Measurements from ENCODE around the gene GRM4.

DNA sequence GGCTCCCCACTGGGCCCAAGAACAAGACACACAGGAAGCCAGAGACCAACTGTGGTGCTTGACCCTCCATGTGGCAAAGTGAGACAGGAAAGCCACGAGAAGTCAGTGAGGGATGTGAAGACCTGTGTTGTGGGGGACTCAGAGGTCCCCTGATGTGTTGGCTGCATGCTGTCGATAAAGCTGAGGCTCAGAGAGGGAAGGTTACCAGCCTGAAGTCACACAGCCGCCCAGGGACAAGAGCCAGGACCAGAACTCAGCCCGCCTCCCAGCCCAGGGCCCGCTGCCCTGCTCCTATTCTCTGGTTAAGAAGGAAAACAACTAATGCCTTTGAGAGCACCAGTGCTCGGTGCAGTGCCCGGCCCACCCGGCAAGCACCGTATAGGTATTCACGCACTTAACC, 63.5 kb downstream of the GRM4 start:
- TF ChIP-seq RAD21 (IDR thresholded peaks at IDR 0.05) (no peak), FOXA2 (IDR thresholded peaks at IDR 0.05) (no peak), EGR1 (IDR thresholded peaks at IDR 0.05; ENCODE audit: low read depth in 2 of 2) (no peak), TAF1 (conservative IDR thresholded peaks at IDR 0.05) (no peak), YY1 (IDR thresholded peaks at IDR 0.05) (no peak), JUND (IDR thresholded peaks at IDR 0.05) (no peak), HNF4A (conservative IDR thresholded peaks at IDR 0.05) (no peak)
- TF ChIP-seq, protein P1, sequence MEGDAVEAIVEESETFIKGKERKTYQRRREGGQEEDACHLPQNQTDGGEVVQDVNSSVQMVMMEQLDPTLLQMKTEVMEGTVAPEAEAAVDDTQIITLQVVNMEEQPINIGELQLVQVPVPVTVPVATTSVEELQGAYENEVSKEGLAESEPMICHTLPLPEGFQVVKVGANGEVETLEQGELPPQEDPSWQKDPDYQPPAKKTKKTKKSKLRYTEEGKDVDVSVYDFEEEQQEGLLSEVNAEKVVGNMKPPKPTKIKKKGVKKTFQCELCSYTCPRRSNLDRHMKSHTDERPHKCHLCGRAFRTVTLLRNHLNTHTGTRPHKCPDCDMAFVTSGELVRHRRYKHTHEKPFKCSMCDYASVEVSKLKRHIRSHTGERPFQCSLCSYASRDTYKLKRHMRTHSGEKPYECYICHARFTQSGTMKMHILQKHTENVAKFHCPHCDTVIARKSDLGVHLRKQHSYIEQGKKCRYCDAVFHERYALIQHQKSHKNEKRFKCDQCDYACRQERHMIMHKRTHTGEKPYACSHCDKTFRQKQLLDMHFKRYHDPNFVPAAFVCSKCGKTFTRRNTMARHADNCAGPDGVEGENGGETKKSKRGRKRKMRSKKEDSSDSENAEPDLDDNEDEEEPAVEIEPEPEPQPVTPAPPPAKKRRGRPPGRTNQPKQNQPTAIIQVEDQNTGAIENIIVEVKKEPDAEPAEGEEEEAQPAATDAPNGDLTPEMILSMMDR (IDR thresholded peaks at IDR 0.05; ENCODE audit: low read depth, low read length, missing input control): no peak
- TF ChIP-seq, protein P2, sequence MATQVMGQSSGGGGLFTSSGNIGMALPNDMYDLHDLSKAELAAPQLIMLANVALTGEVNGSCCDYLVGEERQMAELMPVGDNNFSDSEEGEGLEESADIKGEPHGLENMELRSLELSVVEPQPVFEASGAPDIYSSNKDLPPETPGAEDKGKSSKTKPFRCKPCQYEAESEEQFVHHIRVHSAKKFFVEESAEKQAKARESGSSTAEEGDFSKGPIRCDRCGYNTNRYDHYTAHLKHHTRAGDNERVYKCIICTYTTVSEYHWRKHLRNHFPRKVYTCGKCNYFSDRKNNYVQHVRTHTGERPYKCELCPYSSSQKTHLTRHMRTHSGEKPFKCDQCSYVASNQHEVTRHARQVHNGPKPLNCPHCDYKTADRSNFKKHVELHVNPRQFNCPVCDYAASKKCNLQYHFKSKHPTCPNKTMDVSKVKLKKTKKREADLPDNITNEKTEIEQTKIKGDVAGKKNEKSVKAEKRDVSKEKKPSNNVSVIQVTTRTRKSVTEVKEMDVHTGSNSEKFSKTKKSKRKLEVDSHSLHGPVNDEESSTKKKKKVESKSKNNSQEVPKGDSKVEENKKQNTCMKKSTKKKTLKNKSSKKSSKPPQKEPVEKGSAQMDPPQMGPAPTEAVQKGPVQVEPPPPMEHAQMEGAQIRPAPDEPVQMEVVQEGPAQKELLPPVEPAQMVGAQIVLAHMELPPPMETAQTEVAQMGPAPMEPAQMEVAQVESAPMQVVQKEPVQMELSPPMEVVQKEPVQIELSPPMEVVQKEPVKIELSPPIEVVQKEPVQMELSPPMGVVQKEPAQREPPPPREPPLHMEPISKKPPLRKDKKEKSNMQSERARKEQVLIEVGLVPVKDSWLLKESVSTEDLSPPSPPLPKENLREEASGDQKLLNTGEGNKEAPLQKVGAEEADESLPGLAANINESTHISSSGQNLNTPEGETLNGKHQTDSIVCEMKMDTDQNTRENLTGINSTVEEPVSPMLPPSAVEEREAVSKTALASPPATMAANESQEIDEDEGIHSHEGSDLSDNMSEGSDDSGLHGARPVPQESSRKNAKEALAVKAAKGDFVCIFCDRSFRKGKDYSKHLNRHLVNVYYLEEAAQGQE (IDR thresholded peaks at IDR 0.05): no peak
- TF ChIP-seq, protein P3, sequence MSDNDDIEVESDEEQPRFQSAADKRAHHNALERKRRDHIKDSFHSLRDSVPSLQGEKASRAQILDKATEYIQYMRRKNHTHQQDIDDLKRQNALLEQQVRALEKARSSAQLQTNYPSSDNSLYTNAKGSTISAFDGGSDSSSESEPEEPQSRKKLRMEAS (IDR thresholded peaks at IDR 0.05): no peak
